Heart left ventricle (tissue), 16 donors: ENCODE results near the gene MOXD1. TPM values are rescaled to one million over a fixed set of nuclear protein-coding genes. Genes with fewer than 3 reads are reported as not detected.

ENCODE experiments used
- ATAC-seq, 4 donors: fragments of 200-7000 bp; cut with Tn5 transposase; one replicate each; pipeline ENCODE4 v1.9.1; 2020 to 2022; ENCODE audit warnings: moderate library complexity in 4 of 4, mild to moderate bottlenecking in 3 of 4, moderate number of reproducible peaks in 1 of 4
- DNase-seq, 5 donors: peaks; one replicate each; pipeline ENCODE4 v3.0.0-alpha.2; 2020
- H3K27ac ChIP-seq, 12 donors: fragments of 200-600 bp; sonication (generic) in 4 of 12; one replicate each; pipeline versions ENCODE4 v1.5.0 to v1.8.0; 2016 to 2022; ENCODE audit warnings: mild to moderate bottlenecking in 2 of 12
- H3K27me3 ChIP-seq, 9 donors: fragments of 200-600 bp; sonication (generic) in 2 of 9; one replicate each; pipeline versions ENCODE4 v1.5.1 to v1.8.0; 2016 to 2022; ENCODE audit warnings: mild to moderate bottlenecking in 3 of 9
- H3K36me3 ChIP-seq, 9 donors: fragments of 200-600 bp; sonication (generic) in 2 of 9; one replicate each; pipeline versions ENCODE4 v1.5.0 to v1.8.0; 2018 to 2022; ENCODE audit warnings: mild to moderate bottlenecking in 2 of 9
- H3K4me1 ChIP-seq, 12 donors: fragments of 200-600 bp; sonication (generic) in 4 of 12; one replicate each; pipeline versions ENCODE4 v1.5.0 to v1.8.0; 2016 to 2022; ENCODE audit warnings: mild to moderate bottlenecking in 3 of 12
- H3K4me3 ChIP-seq, 12 donors: fragments of 200-600 bp; sonication (generic) in 4 of 12; one replicate each; pipeline versions ENCODE4 v1.5.0 to v1.8.0; 2017 to 2022; ENCODE audit warnings: mild to moderate bottlenecking in 9 of 12, moderate library complexity in 4 of 12
- H3K9me3 ChIP-seq, 12 donors: fragments of 200-600 bp; sonication (generic) in 4 of 12; one replicate each; pipeline versions ENCODE4 v1.5.0 to v1.8.0; 2016 to 2022; ENCODE audit warnings: mild to moderate bottlenecking in 1 of 12
- CTCF ChIP-seq, 12 donors: fragments of 200-600 bp; sonication (generic) in 4 of 12; IDR thresholded peaks; one replicate each; pipeline versions ENCODE4 v1.5.0 to v1.8.0; 2018 to 2022; ENCODE audit warnings: antibody characterized with exemption in 12 of 12, mild to moderate bottlenecking in 5 of 12
- POLR2A ChIP-seq, 2 donors: fragments of 450-650 bp; IDR thresholded peaks; one replicate each; pipeline ENCODE4 v1.6.1; 2017; ENCODE audit warnings: antibody characterized with exemption in 2 of 2, mild to moderate bottlenecking in 2 of 2, moderate library complexity in 2 of 2
- WGBS, 4 donors: extraction: QIAGEN DNeasy Blood & Tissue Kit in 2 of 4; methylation state at CpG; one replicate each; pipeline versions ENCODE4 v1.1.5 to v1.1.7; 2013 to 2018; 5-methylcytosine and 5-hydroxymethylcytosine counted together
- intact Hi-C, 10 donors: fragments of 100-400 bp; cut with DNase I; formaldehyde crosslinking; loops; one replicate each; pipeline versions ENCODE4 v1.11.1 to v1.14.2; 2022
- long read RNA-seq, 3 donors: library from polyadenylated mRNA; unstranded; transcript quantifications; one replicate each; pipeline ENCODE4 v2.0.0, GENCODE V29; 2020 to 2021
- polyA plus RNA-seq, 2 donors: library from polyadenylated mRNA; stranded (reverse); fragments of 200-250 nt; gene quantifications; one replicate each; pipeline ENCODE4 v1.2.3, GENCODE V29; 2013
- total RNA-seq, 9 donors: library from RNA; depleted of rRNA in 2 of 9; stranded (reverse); fragments of >200 nt in 2 of 9; fragmentation: NEBNext Ultra II Directional in 3 of 9; extraction: Animal tissue kit (Norgen Biotek cat#: 25700) in 3 of 9; gene quantifications; one replicate each; pipeline versions ENCODE4 v1.1.0 to v1.2.4, GENCODE V29; 2016 to 2023
- donor health status: ischemic (EF 13 %, LVEDD 7.1; RV severe dilation, severe dysfunction).
- donor health status: healthy with polysubstance abuse.
- donor health status: DM: no; HTN: yes; CAD: no.
- donor health status: DM: no; HTN: no; CAD: no.
- donor health status: ischemic (EF 25% LVEDD 6.9; RV normal size, moderate dysfunction).
- donor health status: ischemic (EF 25% LVEDD 5.7; RV mildly dilated, moderate dysfunction).
- donor health status: healthy.
- donor health status: DM: yes; HTN: yes; CAD: no.
- donor health status: ischemic (EF 35%, LVEDD 5.7; RV mildly dilated, moderate dysfunction).
- donor health status: nonischemic (EF 11% LVEDD 7.7; RV severe dilation, severe dysfunction).
- donor health status: DM: yes; HTN: yes; CAD: no.
- donor health status: PGD.
- donor health status: ischemic (EF 29% LVEDD 5.4; RV normal size, mild dysfunction).
- donor health status: nonischemic (EF 23%, LVEDD 6.1; RV moderate dilation, normal function).

Gene MOXD1
- total RNA-seq (10 to 100 TPM in 1 of 9 donors, 1 to 10 TPM in 8; 2.0 to 10.5 (median 3.3) TPM), polyA plus RNA-seq (1 to 10 TPM in 1 of 2 donors, under 1 TPM in 1; 0.69 to 2.0 TPM)
- long read RNA-seq, donor 1, transcript MOXD1-202 (12 exons, 3,059 nt), result major isoform, 6 of 7 reads
- long read RNA-seq, donor 1, partial matches to known transcripts, result 0 of 7 reads
- long read RNA-seq, donor 1, other reads (novel, unspliced or antisense), result 1 of 7 reads
- long read RNA-seq, donor 2, transcript MOXD1-202 (12 exons, 3,059 nt), result major isoform, 10 of 12 reads
- long read RNA-seq, donor 2, partial matches to known transcripts, result 0 of 12 reads
- long read RNA-seq, donor 2, other reads (novel, unspliced or antisense), result 2 of 12 reads
- long read RNA-seq, donor 3, transcript MOXD1-202 (12 exons, 3,059 nt), result major isoform, 11 of 15 reads
- long read RNA-seq, donor 3, partial matches to known transcripts, result 3 of 15 reads
- long read RNA-seq, donor 3, other reads (novel, unspliced or antisense), result 1 of 15 reads

DNA sequence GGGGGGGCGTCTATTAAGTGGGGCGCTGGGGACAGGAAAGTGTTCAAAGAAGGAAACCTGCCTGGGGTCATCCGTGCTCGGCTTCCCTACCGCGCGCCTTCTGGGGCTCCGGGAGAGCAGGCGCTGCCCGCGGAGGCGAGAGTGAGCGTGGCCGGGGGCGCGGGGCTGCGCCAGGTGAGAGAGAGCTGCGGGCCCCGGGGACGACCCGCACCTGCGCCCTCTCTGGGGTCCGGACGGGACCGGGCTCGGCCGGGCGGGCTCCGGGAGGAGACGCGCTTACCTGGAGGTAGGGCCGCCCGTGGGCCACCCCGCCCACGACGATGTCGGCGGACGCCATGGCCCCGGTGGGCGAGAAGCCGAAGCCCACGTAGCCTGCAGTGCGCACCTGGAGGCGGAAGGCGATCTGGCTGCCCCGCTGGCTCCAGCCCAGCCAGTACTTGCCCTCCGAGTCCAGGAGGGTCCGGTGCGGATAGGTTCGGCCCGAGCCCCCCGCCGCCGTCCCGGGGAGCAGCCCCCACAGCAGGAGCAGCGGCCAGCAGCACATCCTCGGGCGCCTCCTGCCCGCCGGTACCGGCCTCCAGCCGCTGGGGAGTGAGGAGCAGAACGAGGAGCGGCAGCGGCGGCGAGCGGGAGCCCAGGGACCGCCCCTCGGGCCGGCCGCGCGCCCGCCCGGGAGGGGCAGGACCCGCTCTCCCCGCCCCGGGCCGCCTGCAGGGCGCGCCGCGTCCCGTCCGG, at the start of gene MOXD1:
TSS of gene MOXD1 (minus strand) at position 593 of the 735 bp plus-strand sequence. CDS start at position 544, 49 bp downstream.
- Histone ChIP-seq H3K36me3 (no peaks in the 10 kb centered on the region), H3K27ac (peak within 1 kb of the TSS in 8 of 12 donors; percentile 13 to 75 (median 51)), H3K27me3 (peaks cover 0 to 59% (median 25%) of the 10 kb centered on the region in 9 donors), H3K4me1 (peaks cover 0 to 16% (median 3%) of the 10 kb centered on the region in 12 donors), H3K9me3 (peaks cover 0 to 6% (median 0%) of the 10 kb centered on the region in 12 donors), H3K4me3 (peak within 1 kb of the TSS; percentile 31 to 75 (median 64))
- WGBS, 4 donors, result 1 to 3% (median 1%) methylated on average over 16 to 87 of the region's 87 CpGs
- intact Hi-C loops, result no loop called here
- DNase-seq, result peak; percentile 32 to 72 (median 41)
- peak in 2 of 12 donors; percentile 10 to 27 for TF ChIP-seq CTCF (IDR thresholded peaks at IDR 0.05)
- no peak for TF ChIP-seq POLR2A (IDR thresholded peaks at IDR 0.05)
- ATAC-seq, result peak; percentile 58 to 95 (median 86)

DNA sequence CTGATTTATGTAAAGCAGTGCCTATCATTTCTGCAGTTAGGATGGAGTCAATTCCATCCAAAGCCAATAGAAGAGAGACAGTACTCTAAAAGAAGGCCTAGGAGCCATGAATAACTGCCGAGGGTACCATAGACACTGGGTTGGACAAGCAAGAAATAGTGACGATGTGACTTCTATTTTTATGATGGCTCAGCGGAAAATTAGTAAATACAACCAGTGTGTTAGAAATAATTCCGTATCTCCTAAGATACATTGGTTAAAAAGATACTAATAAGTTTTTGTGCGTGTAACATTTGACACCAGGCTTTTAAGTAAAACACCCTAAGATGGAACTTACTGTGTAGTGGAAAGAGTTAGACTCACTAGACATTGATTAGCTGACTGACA, 45.6 kb upstream of the MOXD1 start:
- Histone ChIP-seq H3K36me3 (peaks cover 0 to 17% (median 4%) of the 10 kb centered on the region in 9 donors), H3K4me3 (no peak overlapping the region), H3K9me3 (peaks cover 0 to 15% (median 11%) of the 10 kb centered on the region in 12 donors), H3K4me1 (peaks cover 0 to 6% (median 0%) of the 10 kb centered on the region in 12 donors), H3K27me3 (no peaks in the 10 kb centered on the region), H3K27ac (no peak overlapping the region)
- TF ChIP-seq POLR2A (IDR thresholded peaks at IDR 0.05), result no peak
- TF ChIP-seq CTCF (IDR thresholded peaks at IDR 0.05), result no peak
- 89 to 98% (median 93%) methylated on average over 5 of the region's 5 CpGs for WGBS, 4 donors
- intact Hi-C loops, result no loop called here
- ATAC-seq (no peak), DNase-seq (no peak)

DNA sequence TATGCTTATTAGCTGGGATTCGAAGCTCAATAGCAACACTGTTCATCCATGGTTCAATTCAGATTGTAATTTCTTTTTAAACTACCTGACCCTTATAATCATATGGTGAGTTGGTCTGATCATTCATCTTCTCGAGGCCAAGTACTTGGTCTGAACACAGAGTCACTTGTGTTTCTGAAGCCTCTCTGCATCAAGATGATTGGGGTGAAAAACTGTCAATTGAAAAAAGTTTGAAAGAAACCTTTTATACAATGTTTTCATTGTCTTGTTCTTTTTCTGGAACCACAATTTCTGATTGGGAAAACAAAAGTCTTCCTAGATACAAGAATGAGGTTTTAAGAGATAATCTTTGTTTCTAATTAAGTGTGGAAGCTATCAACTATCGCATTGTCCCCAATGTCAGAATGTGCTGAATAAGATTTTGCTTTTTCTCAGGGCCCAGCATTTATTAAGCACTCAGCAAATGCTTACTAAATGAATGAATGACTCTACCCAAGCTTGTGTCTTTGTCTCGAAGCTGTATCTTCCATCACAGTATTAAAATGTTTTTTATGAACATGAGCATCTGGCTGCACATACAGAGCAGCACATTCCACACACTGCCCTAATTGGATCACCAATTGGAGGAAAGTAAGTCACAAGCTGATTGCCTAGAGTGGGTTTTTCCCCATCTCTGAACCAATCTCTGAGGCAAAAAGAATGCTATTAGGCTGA, 45.0 kb upstream of the MOXD1 start:
- peaks cover 0 to 6% (median 0%) of the 10 kb centered on the region in 12 donors for H3K4me1 ChIP-seq
- 88 to 94% (median 92%) methylated on average over 4 of the region's 4 CpGs for WGBS, 4 donors
- intact Hi-C loops, result no loop called here

More for the DNA sequence above, 45.0 kb upstream of the MOXD1 start:
- TF ChIP-seq CTCF (IDR thresholded peaks at IDR 0.05), result no peak
- TF ChIP-seq POLR2A (IDR thresholded peaks at IDR 0.05), result no peak
- ATAC-seq (no peak), DNase-seq (no peak)
- Histone ChIP-seq H3K4me3 (no peak overlapping the region), H3K9me3 (peaks cover 0 to 20% (median 16%) of the 10 kb centered on the region in 12 donors), H3K36me3 (peaks cover 0 to 12% (median 4%) of the 10 kb centered on the region in 9 donors), H3K27me3 (no peaks in the 10 kb centered on the region), H3K27ac (no peak overlapping the region)
